Measurements from ENCODE around the gene FAM124A. TPM values are rescaled to one million over a fixed set of nuclear protein-coding genes. Genes with fewer than 3 reads are reported as not detected.

FAM124A gene
- polyA plus RNA-seq, 3 donors, result 0.03 to 0.20 (median 0.13) TPM

- Histone ChIP-seq H2AFZ (ENCODE audit: insufficient read depth, low read depth, low read length, poor library complexity, severe bottlenecking) (no peak overlapping the region), H3K36me3 (replicated peaks in 1 of 2; ENCODE audit: control insufficient read depth in 1 of 2, insufficient read depth in 2 of 2, low read length in 2 of 2) (no peaks in the 10 kb centered on the region), H3K4me2 (replicated peaks; ENCODE audit: extremely low read depth, low read length, poor library complexity, severe bottlenecking) (no peak overlapping the region), H3K4me3 (replicated peaks in 1 of 3; ENCODE audit: low read depth in 2 of 3, low read length in 3 of 3) (no peak overlapping the region), H3K9ac (ENCODE audit: insufficient read depth, low read length, poor library complexity, severe bottlenecking) (no peak overlapping the region), H3K4me1 (ENCODE audit: control insufficient read depth in 1 of 2, insufficient read depth in 2 of 2, low read length in 2 of 2) (peaks cover 13 to 15% of the 10 kb centered on the region in 2 donors), H3K9me3 (replicated peaks in 1 of 2; ENCODE audit: control insufficient read depth in 1 of 2, insufficient read depth in 1 of 2, low read length in 2 of 2) (no peaks in the 10 kb centered on the region), H3K27me3 (ENCODE audit: control insufficient read depth in 2 of 2, insufficient read depth in 2 of 2, low read length in 2 of 2) (no peaks in the 10 kb centered on the region), H3K79me2 (ENCODE audit: insufficient read depth, low read length) (no peaks in the 10 kb centered on the region), H4K20me1 (ENCODE audit: insufficient read depth, low read length) (no peaks in the 10 kb centered on the region), H3K27ac (ENCODE audit: low read depth in 1 of 2, low read length in 2 of 2) (no peak overlapping the region)
- Mint-ChIP-seq H3K4me3 (no peak overlapping the region), H3K36me3 (no peaks in the 10 kb centered on the region), H3K4me1 (peaks cover 15% of the 10 kb centered on the region), H3K27me3 (ENCODE audit: low read depth in 3 of 3) (no peaks in the 10 kb centered on the region), H3K27ac (no peak overlapping the region), H3K9me3 (no peaks in the 10 kb centered on the region)
- intact Hi-C loops (cut with micrococcal nuclease), result no loop called here
- TF ChIP-seq, protein P1, sequence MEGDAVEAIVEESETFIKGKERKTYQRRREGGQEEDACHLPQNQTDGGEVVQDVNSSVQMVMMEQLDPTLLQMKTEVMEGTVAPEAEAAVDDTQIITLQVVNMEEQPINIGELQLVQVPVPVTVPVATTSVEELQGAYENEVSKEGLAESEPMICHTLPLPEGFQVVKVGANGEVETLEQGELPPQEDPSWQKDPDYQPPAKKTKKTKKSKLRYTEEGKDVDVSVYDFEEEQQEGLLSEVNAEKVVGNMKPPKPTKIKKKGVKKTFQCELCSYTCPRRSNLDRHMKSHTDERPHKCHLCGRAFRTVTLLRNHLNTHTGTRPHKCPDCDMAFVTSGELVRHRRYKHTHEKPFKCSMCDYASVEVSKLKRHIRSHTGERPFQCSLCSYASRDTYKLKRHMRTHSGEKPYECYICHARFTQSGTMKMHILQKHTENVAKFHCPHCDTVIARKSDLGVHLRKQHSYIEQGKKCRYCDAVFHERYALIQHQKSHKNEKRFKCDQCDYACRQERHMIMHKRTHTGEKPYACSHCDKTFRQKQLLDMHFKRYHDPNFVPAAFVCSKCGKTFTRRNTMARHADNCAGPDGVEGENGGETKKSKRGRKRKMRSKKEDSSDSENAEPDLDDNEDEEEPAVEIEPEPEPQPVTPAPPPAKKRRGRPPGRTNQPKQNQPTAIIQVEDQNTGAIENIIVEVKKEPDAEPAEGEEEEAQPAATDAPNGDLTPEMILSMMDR (IDR thresholded peaks at IDR 0.05), result no peak
- no peak for DNase-seq
Measured at GRCh38 chr13:51333421-51333820, 111.2 kb downstream of the FAM124A start.

- H3K4me3 ChIP-seq (replicated peaks in 1 of 3; ENCODE audit: low read depth in 2 of 3, low read length in 3 of 3), result no peak overlapping the region
- Mint-ChIP-seq H3K9me3 (no peaks in the 10 kb centered on the region), H3K27me3 (ENCODE audit: low read depth in 3 of 3) (no peaks in the 10 kb centered on the region), H3K4me1 (peaks cover 15% of the 10 kb centered on the region), H3K27ac (no peak overlapping the region), H3K4me3 (no peak overlapping the region), H3K36me3 (no peaks in the 10 kb centered on the region)
- no peaks in the 10 kb centered on the region for H3K27me3 ChIP-seq (ENCODE audit: control insufficient read depth in 2 of 2, insufficient read depth in 2 of 2, low read length in 2 of 2)
- DNase-seq, result no peak
- H3K9me3 ChIP-seq (replicated peaks in 1 of 2; ENCODE audit: control insufficient read depth in 1 of 2, insufficient read depth in 1 of 2, low read length in 2 of 2), result no peaks in the 10 kb centered on the region
- no peak overlapping the region for H3K4me2 ChIP-seq (replicated peaks; ENCODE audit: extremely low read depth, low read length, poor library complexity, severe bottlenecking)
- peaks cover 13 to 15% of the 10 kb centered on the region in 2 donors for H3K4me1 ChIP-seq (ENCODE audit: control insufficient read depth in 1 of 2, insufficient read depth in 2 of 2, low read length in 2 of 2)
- intact Hi-C loops (cut with micrococcal nuclease), result no loop called here
- no peak overlapping the region for H2AFZ ChIP-seq (ENCODE audit: insufficient read depth, low read depth, low read length, poor library complexity, severe bottlenecking)
- H3K36me3 ChIP-seq (replicated peaks in 1 of 2; ENCODE audit: control insufficient read depth in 1 of 2, insufficient read depth in 2 of 2, low read length in 2 of 2), result no peaks in the 10 kb centered on the region
- H3K9ac ChIP-seq (ENCODE audit: insufficient read depth, low read length, poor library complexity, severe bottlenecking), result no peak overlapping the region
- TF ChIP-seq, protein P1 (IDR thresholded peaks at IDR 0.05), result no peak
- no peaks in the 10 kb centered on the region for H4K20me1 ChIP-seq (ENCODE audit: insufficient read depth, low read length)
- no peaks in the 10 kb centered on the region for H3K79me2 ChIP-seq (ENCODE audit: insufficient read depth, low read length)
- H3K27ac ChIP-seq (ENCODE audit: low read depth in 1 of 2, low read length in 2 of 2), result no peak overlapping the region
Measured at GRCh38 chr13:51333826-51334225, 111.6 kb downstream of the FAM124A start.

Small RNAs within 50 kb of the gene (small RNA-seq; reads per million reads assigned to genes)
- gene PRELID3BP2 (ENCODE audit: insufficient read length, low read depth), result not detected

Other genes starting within 250 kb of the FAM124A start
- not detected for gene C13orf42, start 111.1 kb upstream of the FAM124A start, polyA plus RNA-seq
- not detected for gene SERPINE3, start 117.3 kb downstream of the FAM124A start, polyA plus RNA-seq
- gene INTS6, start 230.6 kb downstream of the FAM124A start, polyA plus RNA-seq, result 10 to 100 TPM; 10.8 to 13.2 (median 11.6) TPM

Data from CD14-positive monocyte (primary cell).